HG02981 (cell line): Measurements from ENCODE around the gene ADAMTSL2.

Experiments
- ATAC-seq: cut with Tn5 transposase; IDR thresholded peaks from one replicate; pipeline ENCODE4 v1.9.1; 2021; ENCODE audit warnings: mild to moderate bottlenecking, moderate library complexity; ENCODE audit not compliant: unreplicated experiment

The ADAMTSL2 gene

DNA sequence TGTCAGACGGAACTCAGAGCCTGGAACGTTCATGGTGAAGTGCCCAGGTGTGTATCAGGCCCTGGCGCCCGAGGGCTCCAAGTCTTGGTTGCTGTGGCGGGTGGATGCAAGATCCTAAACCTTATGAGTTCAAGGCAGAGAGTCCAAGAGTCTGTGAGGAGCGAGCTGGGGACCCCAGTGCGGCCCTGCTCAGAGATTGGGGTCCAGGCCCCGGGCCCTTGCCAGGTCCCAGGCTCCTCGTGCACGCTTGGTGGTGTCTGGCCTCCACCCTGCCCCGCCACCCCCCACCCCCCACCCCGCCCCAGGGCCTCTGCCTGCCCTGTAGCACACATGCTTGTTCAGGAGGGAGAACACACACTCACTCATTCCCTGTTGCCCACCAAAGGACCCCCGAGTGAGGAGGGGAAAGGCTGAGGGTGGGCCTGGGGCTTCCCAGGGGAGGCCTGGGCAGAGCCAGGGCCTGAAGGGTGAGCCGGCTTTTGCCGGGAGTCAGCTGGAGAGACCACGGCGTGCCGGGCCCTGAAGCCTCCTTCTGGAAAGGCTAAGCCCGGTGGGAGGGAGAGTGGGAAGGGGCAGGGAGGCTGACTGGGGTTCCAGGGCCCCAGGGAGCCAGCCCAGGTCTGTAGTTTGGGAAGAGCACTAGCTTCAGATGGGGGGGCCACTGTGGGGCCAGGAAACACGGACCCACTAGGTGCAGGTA is 37.5 kb downstream of the ADAMTSL2 start:
- ATAC-seq = no peak

DNA sequence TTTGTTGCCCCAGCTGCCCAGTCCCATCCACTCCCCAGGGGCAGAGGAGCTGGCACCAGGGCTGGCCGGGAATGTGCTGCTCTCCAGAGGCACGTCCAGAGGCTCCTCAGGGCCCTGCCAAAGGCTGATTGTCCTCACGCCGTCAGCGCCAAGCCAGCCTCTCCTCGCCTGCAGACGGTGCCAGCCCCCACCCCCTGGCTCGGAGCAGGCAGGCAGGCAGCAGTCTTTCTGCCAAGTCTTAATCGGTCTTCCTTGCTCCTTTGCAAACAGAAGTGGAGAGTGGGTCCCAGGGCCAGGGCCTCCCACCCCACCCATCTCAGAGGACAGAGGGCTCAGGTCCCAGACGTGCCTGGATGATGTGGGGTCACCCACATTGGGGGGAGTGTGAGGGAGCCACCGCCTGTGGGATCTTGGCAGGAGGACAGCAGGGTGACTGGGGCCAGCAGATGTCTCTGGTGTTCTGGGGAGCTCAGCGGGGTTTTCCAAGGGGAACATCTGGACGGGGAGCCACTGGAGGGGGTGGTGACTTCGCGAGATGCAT is 38.4 kb downstream of the ADAMTSL2 start:
- ATAC-seq = no peak

GRCh38 chr9:133573791-133574515 is 39.4 kb downstream of the ADAMTSL2 start:
- no peak for ATAC-seq

DNA sequence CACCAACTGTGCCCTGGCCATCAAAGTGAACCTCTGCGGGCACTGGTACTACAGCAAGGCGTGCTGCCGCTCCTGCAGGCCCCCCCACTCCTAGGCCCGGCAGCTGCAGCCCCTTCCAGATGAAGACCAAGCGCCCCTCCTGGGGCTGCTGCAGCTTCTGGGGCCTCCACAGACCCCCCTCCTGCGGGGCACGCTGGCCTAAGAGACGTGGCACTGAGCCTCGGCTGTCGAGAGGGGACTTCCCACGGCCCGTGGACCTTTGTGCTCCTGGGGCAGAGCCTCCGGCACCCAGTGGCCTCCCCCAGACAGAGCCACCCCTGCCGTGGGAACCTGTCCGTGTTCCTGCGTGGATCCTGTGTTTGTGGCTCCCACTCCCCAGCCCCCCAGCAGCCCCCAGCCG is 40.3 kb downstream of the ADAMTSL2 start:
- ATAC-seq = no peak

GRCh38 chr9:133575186-133576030 is 40.9 kb downstream of the ADAMTSL2 start:
- ATAC-seq = no peak

GRCh38 chr9:133576031-133576874 is 41.7 kb downstream of the ADAMTSL2 start:
- no peak for ATAC-seq

GRCh38 chr9:133576875-133577736 is 42.6 kb downstream of the ADAMTSL2 start:
- ATAC-seq = no peak

DNA sequence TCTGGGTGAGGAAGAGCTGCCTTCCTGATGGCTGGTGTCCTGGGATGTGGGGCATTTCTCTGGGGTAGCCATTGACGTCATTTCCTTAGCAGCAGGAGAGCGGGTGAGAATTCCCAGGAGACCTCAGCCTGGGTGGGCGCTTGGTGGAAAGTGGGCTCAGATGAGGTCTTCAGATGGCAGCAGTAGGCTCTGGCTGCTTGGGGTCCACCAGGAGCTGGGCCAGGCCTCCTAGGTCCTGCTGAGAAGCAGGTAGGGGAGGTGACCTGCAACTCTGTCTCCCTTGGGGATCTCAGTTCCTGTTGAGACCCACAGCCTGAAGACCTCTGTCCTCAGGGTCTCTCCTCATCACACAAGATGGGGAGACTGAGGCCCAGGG is 43.2 kb downstream of the ADAMTSL2 start:
- no peak for ATAC-seq

DNA sequence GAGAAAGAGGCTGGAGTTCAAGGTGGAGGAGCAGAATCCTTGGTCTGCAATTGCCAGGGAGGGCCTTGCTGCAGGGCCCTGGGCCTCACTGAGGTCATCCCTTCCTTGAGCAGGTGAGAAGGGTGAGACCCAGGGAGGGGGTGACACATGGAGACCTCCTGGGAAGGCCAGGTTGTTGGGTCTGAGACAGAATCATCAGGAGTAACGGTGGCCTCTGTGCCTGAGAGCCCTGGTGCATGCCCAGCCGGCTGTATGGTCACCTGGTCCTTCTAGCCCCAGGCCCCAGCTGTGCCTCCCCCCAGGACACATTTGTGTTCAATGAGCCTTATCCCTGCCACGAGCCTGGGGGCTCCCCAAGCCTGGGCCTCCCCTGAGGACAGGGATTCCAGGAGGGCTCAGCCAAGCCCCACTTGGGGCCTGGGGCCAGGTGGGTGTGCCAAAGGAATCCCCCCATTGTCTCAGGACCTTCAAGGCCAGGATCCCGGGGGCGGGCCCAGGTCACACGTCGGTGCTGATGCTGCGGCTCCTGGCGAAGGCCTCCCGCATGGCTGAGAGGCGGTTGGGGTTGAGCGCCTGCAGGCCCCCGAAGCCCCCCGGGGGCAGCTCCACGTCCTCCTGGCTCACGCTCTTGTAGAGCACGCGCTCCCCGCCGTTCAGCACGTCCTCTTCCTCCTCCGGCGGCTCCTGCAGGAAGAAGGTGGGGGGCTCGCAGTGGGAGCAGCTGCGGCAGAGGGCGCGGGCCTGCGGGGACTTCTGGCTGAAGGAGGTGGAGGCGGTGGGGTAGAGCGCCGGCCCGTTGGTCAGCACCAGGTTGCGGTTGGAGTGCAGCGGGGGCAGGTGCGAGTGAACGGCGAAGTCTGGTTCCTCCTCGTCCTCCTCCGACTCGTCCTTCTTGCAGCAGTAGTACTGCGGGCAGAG is 44.3 kb downstream of the ADAMTSL2 start:
- ATAC-seq = no peak

DNA sequence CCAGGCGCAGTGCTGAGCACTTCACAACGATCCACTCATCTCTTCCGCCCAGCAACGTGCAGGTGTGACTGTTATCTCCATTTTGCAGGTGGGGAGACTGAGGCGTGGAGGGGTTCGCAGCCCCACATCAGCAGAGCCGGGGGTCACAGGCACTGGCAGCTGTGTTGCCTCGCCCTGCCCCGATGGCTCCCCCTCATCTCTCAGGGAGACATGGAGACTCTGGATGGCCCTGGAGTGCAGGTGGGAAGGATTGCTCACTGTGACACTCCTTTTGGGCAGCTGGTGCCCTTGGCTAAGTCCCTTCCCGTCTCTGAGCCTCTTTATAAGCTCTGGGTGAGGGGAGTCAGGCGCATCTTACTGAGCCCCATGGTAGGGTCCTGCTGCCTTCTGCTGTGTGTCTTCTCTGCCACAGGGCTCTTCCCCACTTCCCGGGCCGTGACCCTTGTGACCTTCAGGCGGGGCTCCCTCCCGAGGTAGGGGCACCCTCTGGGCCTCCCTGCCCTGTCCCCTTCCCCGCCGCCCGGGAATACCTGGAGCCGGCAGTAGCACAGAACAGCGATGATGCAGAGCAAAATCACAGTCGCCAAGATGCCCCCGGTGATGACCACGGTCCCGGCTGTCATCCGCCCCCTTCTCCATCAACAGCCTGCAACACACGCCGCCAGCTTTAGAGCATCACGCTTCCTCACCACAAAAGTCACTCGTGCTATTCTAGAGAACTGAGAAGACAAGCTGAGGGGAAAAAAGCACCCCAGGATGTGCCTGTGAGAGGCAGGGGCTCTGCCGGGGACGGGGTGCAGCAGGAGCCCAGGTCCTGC is 45.3 kb downstream of the ADAMTSL2 start:
- ATAC-seq = no peak

- no peak for ATAC-seq
Observed at GRCh38 chr9:133580419-133580738, 45.9 kb downstream of the ADAMTSL2 start.

DNA sequence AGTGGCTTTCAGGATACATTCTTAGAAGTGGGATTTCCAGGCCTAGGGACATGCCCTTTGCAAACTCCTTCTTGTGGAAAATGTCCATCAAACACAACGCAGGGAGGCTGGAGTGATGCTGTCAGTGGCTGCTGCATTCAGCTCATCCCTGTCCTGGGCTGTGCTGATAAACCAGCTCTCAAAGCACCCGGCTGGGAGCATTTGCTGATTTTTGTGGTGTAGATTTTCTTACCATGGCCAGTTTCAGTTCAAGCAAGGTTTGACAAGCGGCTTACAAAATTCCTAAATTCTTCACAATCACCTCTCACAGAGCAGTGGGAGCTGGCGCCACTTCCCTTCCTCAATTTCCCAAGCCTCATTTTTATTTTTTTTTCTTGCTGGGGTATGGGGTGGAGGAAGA is 46.5 kb downstream of the ADAMTSL2 start:
- no peak for ATAC-seq

DNA sequence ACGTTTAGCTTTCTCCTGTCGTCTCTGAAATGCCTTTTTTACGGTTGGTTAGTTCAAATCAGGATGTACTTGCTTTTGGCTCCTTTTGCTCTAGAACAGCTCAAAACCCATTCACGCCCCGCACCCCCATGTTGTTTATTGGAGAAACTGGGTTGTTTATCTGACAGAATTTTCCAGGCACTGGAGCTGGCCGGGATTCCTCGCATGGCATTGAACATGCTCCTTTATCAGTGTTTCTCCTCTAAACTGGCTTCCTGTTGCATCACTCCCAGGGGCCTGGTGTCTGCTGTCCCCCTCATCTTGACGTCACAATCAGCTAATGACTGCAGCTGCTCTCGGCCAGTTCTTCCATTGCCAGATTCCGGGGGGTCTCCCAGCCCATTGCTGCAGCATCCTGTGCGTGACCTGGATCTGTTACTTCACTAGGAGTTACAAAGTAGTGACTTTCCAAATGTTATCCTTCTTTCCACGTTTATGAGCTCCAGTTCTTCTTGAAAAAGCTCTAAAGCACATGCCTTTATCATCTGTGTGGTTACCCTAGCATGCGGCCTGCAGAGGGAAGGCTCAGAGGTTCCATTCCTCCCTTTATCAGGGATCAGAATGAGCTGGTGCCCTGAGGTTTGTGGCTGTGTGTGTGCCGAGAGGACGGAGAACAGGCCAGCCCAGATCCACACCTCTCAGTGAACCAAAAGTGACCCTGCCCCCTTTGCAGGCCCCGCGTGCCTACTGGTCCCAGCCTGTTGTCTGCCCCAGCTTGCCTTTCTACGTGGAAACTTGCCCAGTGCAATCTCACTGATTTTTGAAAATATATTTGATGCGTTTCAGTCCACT is 47.2 kb downstream of the ADAMTSL2 start:
- no peak for ATAC-seq

- ATAC-seq = no peak
Observed at GRCh38 chr9:133582501-133583045, 48.1 kb downstream of the ADAMTSL2 start.

GRCh38 chr9:133583111-133583510 is 48.6 kb downstream of the ADAMTSL2 start:
- no peak for ATAC-seq

- no peak for ATAC-seq
Observed at GRCh38 chr9:133583586-133583985, 49.1 kb downstream of the ADAMTSL2 start.

- ATAC-seq = no peak
Observed at GRCh38 chr9:133584167-133584558, 49.7 kb downstream of the ADAMTSL2 start.
